SK-N-SH (cell line): ENCODE data around the gene RLBP1. TPM values are rescaled to one million over a fixed set of nuclear protein-coding genes. Genes with fewer than 3 reads are reported as not detected.
A peak's percentile ranks its signal among the peaks of the same experiment; 100 is the strongest.

Source experiments
- CTCF ChIA-PET: fragments of 300-600, 350-600 bp; formaldehyde crosslinking; extraction: SDS; loops from one replicate; lab custom pipeline; 2021; lab: Yijun Ruan, JAX
- POLR2A ChIA-PET: fragments of 350-600 bp; sonication (Branson Sonifier 250); formaldehyde crosslinking; extraction: SDS; loops from one replicate; lab custom pipeline; 2020; ENCODE audit warnings: antibody characterized with exemption, inconsistent platforms; lab: Yijun Ruan, JAX
- DNase-seq: peaks from one replicate; pipeline ENCODE4 v3.0.0; 2012
- H2AFZ ChIP-seq: fragments of 200-600 bp; sonication (generic); 2 replicates; pipeline ENCODE4 v1.8.1; 2016; ENCODE audit warnings: antibody characterized with exemption, mild to moderate bottlenecking, low read depth
- H3F3A ChIP-seq: fragments of 200-600 bp; sonication (generic); replicated peaks from 2 replicates; pipeline ENCODE3; 2016; ENCODE audit warnings: antibody characterized with exemption, mild to moderate bottlenecking; ENCODE audit not compliant: insufficient read depth
- H3K27ac ChIP-seq, 2 experiments: fragments of 200-500 bp in 1 of 2; fragments of 200-600 bp in 1 of 2; sonication (Bioruptor generic) in 1 of 2; sonication (generic), shearing (Covaris generic) in 1 of 2; 2 replicates each; pipeline versions ENCODE4 v1.5.1 to v1.6.1; 2014 to 2016; ENCODE audit warnings: low read depth in 2 of 2, inconsistent platforms in 1 of 2, low read length in 1 of 2, mild to moderate bottlenecking in 1 of 2, mixed read lengths in 1 of 2
- H3K27me3 ChIP-seq: fragments of 200-600 bp; sonication (generic), shearing (Covaris generic); 2 replicates; pipeline ENCODE4 v1.6.1; 2016; ENCODE audit warnings: mixed run types; ENCODE audit not compliant: insufficient read depth
- H3K36me3 ChIP-seq, 2 experiments: fragments of 200-500 bp in 1 of 2; fragments of 200-600 bp in 1 of 2; sonication (Bioruptor generic) in 1 of 2; sonication (generic) in 1 of 2; replicated peaks in 1 of 2; 2 replicates each; pipeline versions ENCODE3 to v1.5.1; 2014 to 2016; ENCODE audit warnings: low read length in 1 of 2, mild to moderate bottlenecking in 1 of 2; ENCODE audit not compliant: insufficient read depth in 2 of 2, control insufficient read depth in 1 of 2
- H3K4me1 ChIP-seq, 2 experiments: fragments of 200-500 bp in 1 of 2; fragments of 200-600 bp in 1 of 2; sonication (Bioruptor generic) in 1 of 2; sonication (generic), shearing (Covaris generic) in 1 of 2; 2 replicates each; pipeline versions ENCODE4 v1.5.1 to v1.6.1; 2014 to 2016; ENCODE audit warnings: low read depth in 1 of 2, low read length in 1 of 2, mixed run types in 1 of 2; ENCODE audit not compliant: insufficient read depth in 2 of 2, control insufficient read depth in 1 of 2
- H3K4me2 ChIP-seq: fragments of 200-600 bp; sonication (generic), shearing (Covaris generic); 2 replicates; pipeline ENCODE4 v1.6.1; 2017; ENCODE audit warnings: mixed run types
- H3K4me3 ChIP-seq, 2 experiments: fragments of 200-500 bp in 1 of 2; fragments of 200-600 bp in 1 of 2; sonication (Bioruptor generic) in 1 of 2; sonication (generic), shearing (Covaris generic) in 1 of 2; 2 replicates each; pipeline versions ENCODE4 v1.5.1 to v1.8.1; 2014 to 2016; ENCODE audit warnings: low read depth in 2 of 2, inconsistent platforms in 1 of 2, low read length in 1 of 2, mild to moderate bottlenecking in 1 of 2, mixed read lengths in 1 of 2, moderate library complexity in 1 of 2
- H3K79me2 ChIP-seq: fragments of 200-600 bp; sonication (generic); 2 replicates; pipeline ENCODE4 v1.8.1; 2017; ENCODE audit warnings: mild to moderate bottlenecking; ENCODE audit not compliant: insufficient read depth
- H3K9ac ChIP-seq: fragments of 200-600 bp; sonication (generic); 2 replicates; pipeline ENCODE4 v1.6.1; 2017; ENCODE audit warnings: mixed run types
- H3K9me2 ChIP-seq: fragments of 200-600 bp; sonication (generic); 2 replicates; pipeline ENCODE4 v1.6.1; 2017; ENCODE audit warnings: mixed run types
- H3K9me3 ChIP-seq: fragments of 200-600 bp; sonication (generic); 2 replicates; pipeline ENCODE4 v1.6.1; 2017; ENCODE audit warnings: mixed run types, mild to moderate bottlenecking, moderate library complexity
- H4K20me1 ChIP-seq: fragments of 200-600 bp; sonication (generic); 2 replicates; pipeline ENCODE4 v1.6.1; 2017; ENCODE audit warnings: mild to moderate bottlenecking, mixed run types; ENCODE audit not compliant: insufficient read depth
- CTCF ChIP-seq: fragments of 200-600 bp; sonication (generic); IDR thresholded peaks from 2 replicates; pipeline ENCODE4 v1.6.1; 2017; ENCODE audit warnings: antibody characterized with exemption, mild to moderate bottlenecking, moderate library complexity
- ELF1 ChIP-seq: IDR thresholded peaks from 2 replicates; pipeline ENCODE4 v1.4.0; 2012
- FOSL2 ChIP-seq: IDR thresholded peaks from 2 replicates; pipeline ENCODE4 v1.4.0; 2012; ENCODE audit warnings: low read depth, mild to moderate bottlenecking, moderate library complexity, borderline replicate concordance
- GATA2 ChIP-seq: sonication (generic); formaldehyde crosslinking; IDR thresholded peaks from 2 replicates; pipeline ENCODE4 v1.5.0; 2020; ENCODE audit warnings: mild to moderate bottlenecking, missing genetic modification reagents
- MAX ChIP-seq: IDR thresholded peaks from 2 replicates; pipeline ENCODE4 v1.4.0; 2012; ENCODE audit warnings: low read depth
- MXI1 ChIP-seq: IDR thresholded peaks from 2 replicates; pipeline ENCODE4 v1.6.1; 2012; ENCODE audit warnings: mild to moderate bottlenecking, low read depth, low read length, improper control_type of control experiment
- PBX3 ChIP-seq: IDR thresholded peaks from 2 replicates; pipeline ENCODE4; 2012
- RAD21 ChIP-seq: IDR thresholded peaks from 2 replicates; pipeline ENCODE4 v1.6.1; 2012; ENCODE audit warnings: mild to moderate bottlenecking, low read length
- RCOR1 ChIP-seq: fragments of 150-350 bp; IDR thresholded peaks from 2 replicates; pipeline ENCODE4 v1.6.1; 2017; ENCODE audit warnings: antibody characterized with exemption, low read length
- REST ChIP-seq: IDR thresholded peaks from 2 replicates; pipeline ENCODE4 v1.6.1; 2012; ENCODE audit warnings: mild to moderate bottlenecking, low read depth, low read length, moderate library complexity
- RXRA ChIP-seq: IDR thresholded peaks from 2 replicates; pipeline ENCODE4 v1.4.0; 2012; ENCODE audit warnings: low read depth, mild to moderate bottlenecking, borderline replicate concordance
- SMC3 ChIP-seq: IDR thresholded peaks from 2 replicates; pipeline ENCODE4 v1.6.1; 2012; ENCODE audit warnings: low read depth, low read length, improper control_type of control experiment
- TAF1 ChIP-seq: IDR thresholded peaks from 2 replicates; pipeline ENCODE4 v1.6.1; 2012; ENCODE audit warnings: low read depth, mild to moderate bottlenecking, low read length, moderate library complexity, borderline replicate concordance
- WGBS: methylation state at CpG from one replicate; pipeline ENCODE4 v1.1.6; 2017; ENCODE audit warnings: low lambda C conversion rate; 5-methylcytosine and 5-hydroxymethylcytosine counted together
- polyA plus RNA-seq, 3 experiments: library from polyadenylated mRNA; depleted of rRNA; stranded (reverse); fragments of >200 nt; gene quantifications; 2 replicates each; pipeline ENCODE4 v1.2.3, GENCODE V29; 2012

RLBP1 gene
- polyA plus RNA-seq, 1 of the 3 experiments (the other 2 are of a cell fraction) = not detected

- H3K27ac ChIP-seq = no peak overlapping the region
- H3K9ac ChIP-seq = no peak overlapping the region
- peaks cover 10% of the 10 kb centered on the region for H3F3A ChIP-seq
- CTCF ChIA-PET = interaction anchor here (1.1 to 13.4 kb wide), 15 partner anchors 9 to 473 kb away, joined by 3 to 363 read pairs (median 10); partner anchors contain the start of gene ABHD2
- no peaks in the 10 kb centered on the region for H3K79me2 ChIP-seq
- no peaks in the 10 kb centered on the region for H4K20me1 ChIP-seq
- H3K4me3 ChIP-seq = no peak overlapping the region
- peaks cover 5 to 8% of the 10 kb centered on the region in 2 experiments; a peak in 3 of 4 replicates for H3K4me1 ChIP-seq
- WGBS = 96% methylated on average over 2 of the region's 2 CpGs
- H3K36me3 ChIP-seq = peaks cover 6 to 29% of the 10 kb centered on the region in 2 experiments
- no peak overlapping the region for H3K4me2 ChIP-seq
- no peak overlapping the region for H2AFZ ChIP-seq
- DNase-seq = no peak
- no peaks in the 10 kb centered on the region for H3K9me2 ChIP-seq
- no peaks in the 10 kb centered on the region for H3K27me3 ChIP-seq
- TF ChIP-seq PBX3 (no peak), MAX (no peak), FOSL2 (no peak), TAF1 (no peak)
- TF ChIP-seq, all 33 proteins: peak for 0
- H3K9me3 ChIP-seq = no peaks in the 10 kb centered on the region
- POLR2A ChIA-PET = no interaction called here
Observed at GRCh38 chr15:89172921-89173320, 48.5 kb downstream of the RLBP1 start.

- H3K4me2 ChIP-seq = no peak overlapping the region
- CTCF ChIA-PET = interaction anchor here (0.6 to 13.4 kb wide), 55 partner anchors 8 to 515 kb away, joined by 3 to 363 read pairs (median 4); partner anchors contain the start of gene ABHD2
Observed at GRCh38 chr15:89171136-89172072, 50.0 kb downstream of the RLBP1 start.

More at GRCh38 chr15:89171136-89172072, 50.0 kb downstream of the RLBP1 start:
- peak; percentile 60 for DNase-seq
- no peak overlapping the region for H3K9ac ChIP-seq
- H4K20me1 ChIP-seq = no peaks in the 10 kb centered on the region
- peaks cover 25% of the 10 kb centered on the region for H3F3A ChIP-seq
- no peaks in the 10 kb centered on the region for H3K9me3 ChIP-seq
- peaks cover 13 to 20% of the 10 kb centered on the region in 2 experiments; a peak in 3 of 4 replicates for H3K4me1 ChIP-seq
- 61% methylated on average over 12 of the region's 12 CpGs for WGBS
- H3K79me2 ChIP-seq = no peaks in the 10 kb centered on the region
- no peaks in the 10 kb centered on the region for H3K27me3 ChIP-seq
- no peak overlapping the region for H3K27ac ChIP-seq
- POLR2A ChIA-PET = no interaction called here
- no peaks in the 10 kb centered on the region for H3K9me2 ChIP-seq
- H3K36me3 ChIP-seq = peaks cover 1 to 16% of the 10 kb centered on the region in 2 experiments
- peak overlapping the region in 1 of 2 experiments; percentile 32; a peak in 1 of 4 replicates for H3K4me3 ChIP-seq
- no peak overlapping the region for H2AFZ ChIP-seq
- TF ChIP-seq REST (no peak), MXI1 (no peak), RCOR1 (no peak), SMC3 (peak; percentile 76), RXRA (no peak), ELF1 (no peak), RAD21 (peak; percentile 84), GATA2 (CRISPR knock-in tag) (no peak), CTCF (peak; percentile 83)
